ENCODE measurements around the gene CLK3.
"Not testable (repeated sequence)": the region's sequence is repeated elsewhere in the genome, so short reads cannot be mapped to it uniquely, and the experiment has no call there.

CLK3 gene

GRCh38 chr15:74653426-74654102 is 37.9 kb downstream of the CLK3 start:
- TF ChIP-seq POLR2A (IDR thresholded peaks at IDR 0.05; ENCODE audit: low read depth, low read length) = no peak
- DNase-seq (ENCODE audit: insufficient read length, low spot score) (peak; percentile 21), FAIRE-seq (no peak)

GRCh38 chr15:74655424-74655823 is 39.8 kb downstream of the CLK3 start:
- TF ChIP-seq POLR2A (IDR thresholded peaks at IDR 0.05; ENCODE audit: low read depth, low read length) = no peak
- no peak for DNase-seq (ENCODE audit: insufficient read length, low spot score)
- FAIRE-seq = no peak

GRCh38 chr15:74656935-74657535 is 41.4 kb downstream of the CLK3 start:
- TF ChIP-seq POLR2A (IDR thresholded peaks at IDR 0.05; ENCODE audit: low read depth, low read length) = no peak
- no peak for FAIRE-seq
- no peak for DNase-seq (ENCODE audit: insufficient read length, low spot score)

- DNase-seq (ENCODE audit: insufficient read length, low spot score) (no peak), FAIRE-seq (no peak)
- TF ChIP-seq POLR2A (IDR thresholded peaks at IDR 0.05; ENCODE audit: low read depth, low read length) = no peak
These were observed 42.2 kb downstream of the CLK3 start for GRCh38 chr15:74657846-74658245.

- not testable (repeated sequence) for FAIRE-seq; DNase-seq (ENCODE audit: insufficient read length, low spot score)
These were observed 45.6 kb downstream of the CLK3 start for GRCh38 chr15:74661280-74661679.

GRCh38 chr15:74662064-74662860 is 46.6 kb downstream of the CLK3 start:
- TF ChIP-seq POLR2A (IDR thresholded peaks at IDR 0.05; ENCODE audit: low read depth, low read length) = no peak
- FAIRE-seq = no peak

GRCh38 chr15:74663303-74664027 is 47.8 kb downstream of the CLK3 start:
- no peak for DNase-seq (ENCODE audit: insufficient read length, low spot score)
- TF ChIP-seq POLR2A (IDR thresholded peaks at IDR 0.05; ENCODE audit: low read depth, low read length) = no peak
- FAIRE-seq = no peak

More at GRCh38 chr15:74662064-74662860, 46.6 kb downstream of the CLK3 start:
- DNase-seq (ENCODE audit: insufficient read length, low spot score) = no peak

- no peak for DNase-seq (ENCODE audit: insufficient read length, low spot score)
- FAIRE-seq = no peak
These were observed 48.5 kb downstream of the CLK3 start for GRCh38 chr15:74664028-74664616.

GRCh38 chr15:74664670-74665069 is 49.0 kb downstream of the CLK3 start:
- no peak for FAIRE-seq
- TF ChIP-seq POLR2A (IDR thresholded peaks at IDR 0.05; ENCODE audit: low read depth, low read length) = no peak
- no peak for DNase-seq (ENCODE audit: insufficient read length, low spot score)

More at GRCh38 chr15:74664028-74664616, 48.5 kb downstream of the CLK3 start:
- no peak for TF ChIP-seq POLR2A (IDR thresholded peaks at IDR 0.05; ENCODE audit: low read depth, low read length)

GRCh38 chr15:74667975-74668374 is 52.3 kb downstream of the CLK3 start:
- DNase-seq (ENCODE audit: insufficient read length, low spot score) (no peak), FAIRE-seq (no peak)
- no peak for TF ChIP-seq POLR2A (IDR thresholded peaks at IDR 0.05; ENCODE audit: low read depth, low read length)

- DNase-seq (ENCODE audit: insufficient read length, low spot score) (no peak), FAIRE-seq (no peak)
These were observed 54.0 kb downstream of the CLK3 start for GRCh38 chr15:74669627-74670026.

GRCh38 chr15:74674161-74674560 is 58.5 kb downstream of the CLK3 start:
- DNase-seq (ENCODE audit: insufficient read length, low spot score) = no peak
- FAIRE-seq = no peak
- no peak for TF ChIP-seq POLR2A (IDR thresholded peaks at IDR 0.05; ENCODE audit: low read depth, low read length)

More at GRCh38 chr15:74669627-74670026, 54.0 kb downstream of the CLK3 start:
- no peak for TF ChIP-seq POLR2A (IDR thresholded peaks at IDR 0.05; ENCODE audit: low read depth, low read length)

- no peak for TF ChIP-seq POLR2A (IDR thresholded peaks at IDR 0.05; ENCODE audit: low read depth, low read length)
- no peak for FAIRE-seq
- no peak for DNase-seq (ENCODE audit: insufficient read length, low spot score)
These were observed 61.2 kb downstream of the CLK3 start for GRCh38 chr15:74676801-74677200.

Measured in H54 (cell line).